GM19463 (cell line): ENCODE results near the gene KDM3B.

Experiments
- ATAC-seq: cut with Tn5 transposase; IDR thresholded peaks from one replicate; pipeline ENCODE4 v1.9.1; 2021; ENCODE audit warnings: mild to moderate bottlenecking, moderate library complexity; ENCODE audit not compliant: unreplicated experiment

The KDM3B gene

GRCh38 chr5:138445547-138446271 is 93.2 kb downstream of the KDM3B start:
- no peak for ATAC-seq

GRCh38 chr5:138448070-138448469 is 95.6 kb downstream of the KDM3B start:
- no peak for ATAC-seq

- ATAC-seq = no peak
Observed at GRCh38 chr5:138448481-138449398, 96.3 kb downstream of the KDM3B start.

- ATAC-seq = peak; percentile 71
Observed at GRCh38 chr5:138449501-138450239, 97.2 kb downstream of the KDM3B start.

GRCh38 chr5:138450971-138451370 is 98.5 kb downstream of the KDM3B start:
- ATAC-seq = no peak

DNA sequence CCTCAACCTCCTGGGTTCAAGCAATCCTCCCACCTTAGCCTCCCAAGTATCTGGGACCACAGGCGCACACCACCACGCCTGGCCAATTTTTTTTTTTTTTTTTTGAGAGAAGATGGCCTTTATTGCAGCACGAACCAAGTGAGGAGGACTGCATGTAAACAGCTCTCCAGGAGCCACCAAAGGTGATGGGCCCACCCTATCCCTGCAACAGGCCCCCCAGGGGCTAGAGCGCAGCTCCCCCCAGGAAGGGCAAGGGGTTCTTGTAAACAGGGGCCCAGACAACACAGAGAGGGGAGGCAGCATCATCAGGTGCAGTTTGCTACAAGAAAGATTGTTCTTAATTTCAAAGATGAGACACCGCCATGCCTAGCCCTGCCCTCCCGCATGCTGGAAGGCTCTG is 100.2 kb downstream of the KDM3B start:
- no peak for ATAC-seq

DNA sequence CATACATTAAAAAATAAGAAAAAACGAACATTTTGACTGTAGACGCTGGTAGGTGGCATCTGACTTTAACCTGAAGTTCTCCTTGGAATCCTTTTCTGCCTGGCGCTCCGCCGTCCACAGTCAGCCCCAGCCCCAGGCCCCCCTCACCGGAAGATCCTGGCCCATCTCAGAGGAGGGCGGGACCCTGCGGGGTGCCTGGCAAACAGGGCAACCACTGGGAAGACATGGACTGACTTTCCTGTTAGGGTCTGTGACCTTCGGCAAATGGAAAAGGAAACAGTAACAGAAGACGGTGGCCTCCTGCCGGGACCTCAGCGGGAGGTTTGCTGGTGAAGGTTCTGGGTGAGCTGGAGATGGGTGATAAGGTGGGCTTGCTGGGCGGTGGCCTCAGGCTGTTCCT is 101.1 kb downstream of the KDM3B start:
- ATAC-seq = no peak

DNA sequence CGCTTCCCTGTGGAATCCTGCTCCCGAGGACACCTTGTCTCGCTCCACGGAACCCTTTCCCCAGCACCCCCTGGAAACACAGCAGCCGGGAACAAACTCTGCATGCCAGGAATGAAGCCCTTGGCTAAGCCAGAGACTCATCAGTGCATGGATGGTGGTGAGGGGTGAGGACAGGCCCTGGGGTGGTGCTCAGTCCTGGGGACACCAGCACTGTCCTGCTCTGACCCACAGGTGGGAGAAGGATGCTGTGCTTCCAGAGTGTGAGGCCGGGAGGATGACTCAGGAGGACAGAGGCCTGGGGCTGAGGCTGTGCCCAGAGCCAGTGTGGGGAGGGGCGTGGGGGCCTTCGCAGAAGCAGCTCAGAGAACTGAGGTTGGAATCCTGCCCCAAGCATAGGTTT is 101.6 kb downstream of the KDM3B start:
- ATAC-seq = no peak

DNA sequence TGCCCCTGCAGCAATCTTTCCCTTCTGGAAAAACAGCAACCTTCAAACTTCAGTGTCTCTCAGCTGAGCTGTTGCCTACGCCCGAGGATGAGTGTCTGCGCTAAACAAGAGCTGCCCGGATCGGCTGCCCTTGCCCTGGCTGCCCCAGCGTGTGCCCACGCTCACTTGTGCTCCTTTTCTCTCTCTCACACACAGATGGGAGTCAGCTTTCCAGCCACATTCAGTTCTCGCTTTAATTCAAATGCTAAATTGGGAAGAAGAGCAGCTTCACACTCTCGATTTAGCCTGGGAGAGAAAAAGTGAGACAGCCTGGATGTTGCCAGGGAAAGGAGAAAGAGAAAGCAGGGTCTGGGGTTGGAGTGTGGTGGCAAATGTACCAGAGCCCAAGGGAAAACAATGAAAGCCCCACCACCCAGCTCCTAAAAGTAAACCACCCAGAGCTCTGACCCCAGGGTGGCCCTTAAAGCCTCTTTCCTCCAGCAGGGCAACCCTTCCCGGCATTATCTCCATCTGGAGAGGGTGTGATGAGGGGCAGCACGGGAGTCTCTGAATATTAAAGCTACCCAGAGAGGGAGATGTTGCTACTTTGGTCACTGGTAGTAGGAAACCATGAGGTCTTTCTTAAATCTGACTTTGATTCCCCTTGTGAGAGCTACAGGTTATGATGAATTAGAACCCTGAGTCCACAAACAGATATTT is 102.9 kb downstream of the KDM3B start:
- no peak for ATAC-seq

GRCh38 chr5:138457531-138458275 is 105.2 kb downstream of the KDM3B start:
- ATAC-seq = no peak

GRCh38 chr5:138458384-138458783 is 105.9 kb downstream of the KDM3B start:
- no peak for ATAC-seq

- no peak for ATAC-seq
Observed at GRCh38 chr5:138458856-138459255, 106.4 kb downstream of the KDM3B start.

- peak; percentile 38 for ATAC-seq
Observed at GRCh38 chr5:138459311-138459933, 106.9 kb downstream of the KDM3B start.

- no peak for ATAC-seq
Observed at GRCh38 chr5:138460032-138460693, 107.7 kb downstream of the KDM3B start.

- no peak for ATAC-seq
Observed at GRCh38 chr5:138461343-138462125, 109.0 kb downstream of the KDM3B start.

GRCh38 chr5:138463419-138464007 is 111.0 kb downstream of the KDM3B start:
- no peak for ATAC-seq

DNA sequence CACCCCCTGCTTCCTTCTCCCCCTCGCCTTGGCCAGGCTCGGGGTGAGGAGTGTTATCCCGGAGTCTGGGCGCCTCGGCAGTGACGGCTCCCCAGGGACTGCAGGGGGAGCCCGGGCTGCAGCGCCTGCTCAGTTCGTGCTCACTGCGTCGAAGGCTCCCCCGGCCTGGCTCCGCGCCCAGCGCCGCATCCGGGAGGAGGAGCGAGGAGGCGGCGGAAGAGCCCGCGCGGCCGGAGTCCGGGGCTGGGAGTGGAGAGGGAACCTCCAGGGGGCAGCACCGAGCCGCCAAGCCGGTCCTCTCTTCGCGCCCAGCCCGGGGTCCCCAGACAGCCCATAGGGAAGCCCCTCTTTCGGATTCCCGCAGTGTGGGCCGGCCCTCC is 111.5 kb downstream of the KDM3B start:
- ATAC-seq = peak; percentile 47
